ENCODE measurements around the gene NINL. TPM values are rescaled to one million over a fixed set of nuclear protein-coding genes. Genes with fewer than 3 reads are reported as not detected.

The NINL gene
- total and polyA plus RNA-seq, 2 experiments from 2014 or later, result 23.2 to 24.5 TPM

- no peaks in the 10 kb centered on the region for H3K9me2 ChIP-seq (replicated peaks; ENCODE audit: insufficient read depth)
- 100% methylated on average over 2 of the region's 2 CpGs for WGBS (ENCODE audit: low lambda C conversion rate, missing lambda C conversion rate)
- no peak overlapping the region for H3K4me2 ChIP-seq
- no peak overlapping the region for H3K4me3 ChIP-seq
- no peaks in the 10 kb centered on the region for H3K4me1 ChIP-seq (ENCODE audit: insufficient read depth)
- H3K27ac ChIP-seq, result no peak overlapping the region
- peaks cover 14% of the 10 kb centered on the region for H3K9me3 ChIP-seq (ENCODE audit: low read depth)
- peaks cover 5% of the 10 kb centered on the region for H3K79me2 ChIP-seq
- DNase-seq (ENCODE audit: low spot score), result no peak
- no peaks in the 10 kb centered on the region for H4K20me1 ChIP-seq (ENCODE audit: insufficient read depth, poor library complexity, severe bottlenecking)
- no peaks in the 10 kb centered on the region for H3K36me3 ChIP-seq (replicated peaks; ENCODE audit: insufficient read depth, low read depth)
- H3K27me3 ChIP-seq, result no peaks in the 10 kb centered on the region
- no peak for TF ChIP-seq EZH2 (IDR thresholded peaks at IDR 0.05; ENCODE audit: borderline replicate concordance)
- TF ChIP-seq EZH2phosphoT487 (IDR thresholded peaks at IDR 0.05; ENCODE audit: low read depth, severe bottlenecking, unreplicated experiment), result no peak
- TF ChIP-seq, protein P1, sequence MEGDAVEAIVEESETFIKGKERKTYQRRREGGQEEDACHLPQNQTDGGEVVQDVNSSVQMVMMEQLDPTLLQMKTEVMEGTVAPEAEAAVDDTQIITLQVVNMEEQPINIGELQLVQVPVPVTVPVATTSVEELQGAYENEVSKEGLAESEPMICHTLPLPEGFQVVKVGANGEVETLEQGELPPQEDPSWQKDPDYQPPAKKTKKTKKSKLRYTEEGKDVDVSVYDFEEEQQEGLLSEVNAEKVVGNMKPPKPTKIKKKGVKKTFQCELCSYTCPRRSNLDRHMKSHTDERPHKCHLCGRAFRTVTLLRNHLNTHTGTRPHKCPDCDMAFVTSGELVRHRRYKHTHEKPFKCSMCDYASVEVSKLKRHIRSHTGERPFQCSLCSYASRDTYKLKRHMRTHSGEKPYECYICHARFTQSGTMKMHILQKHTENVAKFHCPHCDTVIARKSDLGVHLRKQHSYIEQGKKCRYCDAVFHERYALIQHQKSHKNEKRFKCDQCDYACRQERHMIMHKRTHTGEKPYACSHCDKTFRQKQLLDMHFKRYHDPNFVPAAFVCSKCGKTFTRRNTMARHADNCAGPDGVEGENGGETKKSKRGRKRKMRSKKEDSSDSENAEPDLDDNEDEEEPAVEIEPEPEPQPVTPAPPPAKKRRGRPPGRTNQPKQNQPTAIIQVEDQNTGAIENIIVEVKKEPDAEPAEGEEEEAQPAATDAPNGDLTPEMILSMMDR (IDR thresholded peaks at IDR 0.05; ENCODE audit: poor library complexity), result no peak
- no peak overlapping the region for H2AFZ ChIP-seq
These were observed 70.5 kb downstream of the NINL start for GRCh38 chr20:25514747-25515340.

GRCh38 chr20:25514195-25514594 is 71.1 kb downstream of the NINL start:
- H3K4me3 ChIP-seq, result no peak overlapping the region
- H3K4me1 ChIP-seq (ENCODE audit: insufficient read depth), result no peaks in the 10 kb centered on the region
- H3K36me3 ChIP-seq (replicated peaks; ENCODE audit: insufficient read depth, low read depth), result no peaks in the 10 kb centered on the region
- WGBS (ENCODE audit: low lambda C conversion rate, missing lambda C conversion rate), result 98% methylated on average over 2 of the region's 2 CpGs
- H3K27ac ChIP-seq, result no peak overlapping the region
- no peaks in the 10 kb centered on the region for H3K9me2 ChIP-seq (replicated peaks; ENCODE audit: insufficient read depth)
- TF ChIP-seq EZH2 (IDR thresholded peaks at IDR 0.05; ENCODE audit: borderline replicate concordance), result no peak
- TF ChIP-seq EZH2phosphoT487 (IDR thresholded peaks at IDR 0.05; ENCODE audit: low read depth, severe bottlenecking, unreplicated experiment), result no peak
- TF ChIP-seq, protein P1 (IDR thresholded peaks at IDR 0.05; ENCODE audit: poor library complexity), result no peak
- no peaks in the 10 kb centered on the region for H4K20me1 ChIP-seq (ENCODE audit: insufficient read depth, poor library complexity, severe bottlenecking)
- no peak overlapping the region for H3K4me2 ChIP-seq
- no peaks in the 10 kb centered on the region for H3K27me3 ChIP-seq
- peaks cover 14% of the 10 kb centered on the region for H3K9me3 ChIP-seq (ENCODE audit: low read depth)
- no peak overlapping the region for H2AFZ ChIP-seq
- H3K79me2 ChIP-seq, result peaks cover 5% of the 10 kb centered on the region
- no peak for DNase-seq (ENCODE audit: low spot score)

DNA sequence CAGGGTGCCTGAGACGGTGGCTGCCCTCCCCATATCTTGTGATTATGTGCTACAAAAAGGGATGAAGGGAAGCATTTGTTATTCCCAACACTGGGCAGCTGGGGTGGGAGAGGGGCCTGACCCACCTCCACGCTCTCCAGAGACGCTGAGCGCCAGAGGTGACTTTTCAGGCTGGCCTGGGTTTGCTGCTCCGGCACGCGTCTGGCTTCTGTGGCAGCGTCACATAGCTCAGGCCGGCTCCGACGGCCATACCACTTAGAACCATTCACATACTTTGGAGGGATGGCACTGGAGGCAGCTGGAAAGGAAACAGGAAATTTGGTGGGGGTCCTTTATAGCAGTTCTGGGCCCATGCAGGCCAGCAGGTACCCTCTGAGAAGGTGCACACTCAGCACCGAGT is 72.6 kb downstream of the NINL start:
- Histone ChIP-seq H3K9me3 (ENCODE audit: low read depth) (peaks cover 14% of the 10 kb centered on the region), H3K4me1 (ENCODE audit: insufficient read depth) (peaks cover 7% of the 10 kb centered on the region), H3K4me2 (no peak overlapping the region), H3K4me3 (no peak overlapping the region), H3K27ac (no peak overlapping the region), H3K36me3 (replicated peaks; ENCODE audit: insufficient read depth, low read depth) (no peaks in the 10 kb centered on the region), H3K27me3 (no peaks in the 10 kb centered on the region), H3K79me2 (peaks cover 5% of the 10 kb centered on the region), H2AFZ (no peak overlapping the region), H4K20me1 (ENCODE audit: insufficient read depth, poor library complexity, severe bottlenecking) (no peaks in the 10 kb centered on the region), H3K9me2 (replicated peaks; ENCODE audit: insufficient read depth) (no peaks in the 10 kb centered on the region)
- 98% methylated on average over 12 of the region's 12 CpGs for WGBS (ENCODE audit: low lambda C conversion rate, missing lambda C conversion rate)
- DNase-seq (ENCODE audit: low spot score), result no peak
- TF ChIP-seq EZH2phosphoT487 (IDR thresholded peaks at IDR 0.05; ENCODE audit: low read depth, severe bottlenecking, unreplicated experiment), result no peak
- TF ChIP-seq EZH2 (IDR thresholded peaks at IDR 0.05; ENCODE audit: borderline replicate concordance), result no peak
- TF ChIP-seq, protein P1 (IDR thresholded peaks at IDR 0.05; ENCODE audit: poor library complexity), result no peak
